Mucosa of stomach (tissue), 1 donor: Measurements from ENCODE around the gene LRRTM1.

Experiments
- H3K27me3 ChIP-seq: one replicate; pipeline ENCODE4 v1.7.0; 2013; ENCODE audit warnings: mild to moderate bottlenecking, low read length; ENCODE audit not compliant: control insufficient read depth, insufficient read depth
- H3K36me3 ChIP-seq: one replicate; pipeline ENCODE4 v1.7.0; 2013; ENCODE audit warnings: low read length; ENCODE audit not compliant: control insufficient read depth, insufficient read depth
- H3K4me1 ChIP-seq: one replicate; pipeline ENCODE4 v1.7.0; 2013; ENCODE audit warnings: mild to moderate bottlenecking, low read length; ENCODE audit not compliant: control insufficient read depth, insufficient read depth
- H3K4me3 ChIP-seq: one replicate; pipeline ENCODE4 v1.7.0; 2013; ENCODE audit warnings: low read length
- H3K9ac ChIP-seq: one replicate; pipeline ENCODE4 v1.7.0; 2013; ENCODE audit warnings: mild to moderate bottlenecking, low read length, moderate library complexity
- H3K9me3 ChIP-seq: one replicate; pipeline ENCODE4 v1.7.0; 2013; ENCODE audit warnings: mild to moderate bottlenecking, low read length, moderate library complexity; ENCODE audit not compliant: control insufficient read depth
- donor health status: Pancreatic carcinoma.

Gene LRRTM1, protein sequence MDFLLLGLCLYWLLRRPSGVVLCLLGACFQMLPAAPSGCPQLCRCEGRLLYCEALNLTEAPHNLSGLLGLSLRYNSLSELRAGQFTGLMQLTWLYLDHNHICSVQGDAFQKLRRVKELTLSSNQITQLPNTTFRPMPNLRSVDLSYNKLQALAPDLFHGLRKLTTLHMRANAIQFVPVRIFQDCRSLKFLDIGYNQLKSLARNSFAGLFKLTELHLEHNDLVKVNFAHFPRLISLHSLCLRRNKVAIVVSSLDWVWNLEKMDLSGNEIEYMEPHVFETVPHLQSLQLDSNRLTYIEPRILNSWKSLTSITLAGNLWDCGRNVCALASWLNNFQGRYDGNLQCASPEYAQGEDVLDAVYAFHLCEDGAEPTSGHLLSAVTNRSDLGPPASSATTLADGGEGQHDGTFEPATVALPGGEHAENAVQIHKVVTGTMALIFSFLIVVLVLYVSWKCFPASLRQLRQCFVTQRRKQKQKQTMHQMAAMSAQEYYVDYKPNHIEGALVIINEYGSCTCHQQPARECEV

DNA sequence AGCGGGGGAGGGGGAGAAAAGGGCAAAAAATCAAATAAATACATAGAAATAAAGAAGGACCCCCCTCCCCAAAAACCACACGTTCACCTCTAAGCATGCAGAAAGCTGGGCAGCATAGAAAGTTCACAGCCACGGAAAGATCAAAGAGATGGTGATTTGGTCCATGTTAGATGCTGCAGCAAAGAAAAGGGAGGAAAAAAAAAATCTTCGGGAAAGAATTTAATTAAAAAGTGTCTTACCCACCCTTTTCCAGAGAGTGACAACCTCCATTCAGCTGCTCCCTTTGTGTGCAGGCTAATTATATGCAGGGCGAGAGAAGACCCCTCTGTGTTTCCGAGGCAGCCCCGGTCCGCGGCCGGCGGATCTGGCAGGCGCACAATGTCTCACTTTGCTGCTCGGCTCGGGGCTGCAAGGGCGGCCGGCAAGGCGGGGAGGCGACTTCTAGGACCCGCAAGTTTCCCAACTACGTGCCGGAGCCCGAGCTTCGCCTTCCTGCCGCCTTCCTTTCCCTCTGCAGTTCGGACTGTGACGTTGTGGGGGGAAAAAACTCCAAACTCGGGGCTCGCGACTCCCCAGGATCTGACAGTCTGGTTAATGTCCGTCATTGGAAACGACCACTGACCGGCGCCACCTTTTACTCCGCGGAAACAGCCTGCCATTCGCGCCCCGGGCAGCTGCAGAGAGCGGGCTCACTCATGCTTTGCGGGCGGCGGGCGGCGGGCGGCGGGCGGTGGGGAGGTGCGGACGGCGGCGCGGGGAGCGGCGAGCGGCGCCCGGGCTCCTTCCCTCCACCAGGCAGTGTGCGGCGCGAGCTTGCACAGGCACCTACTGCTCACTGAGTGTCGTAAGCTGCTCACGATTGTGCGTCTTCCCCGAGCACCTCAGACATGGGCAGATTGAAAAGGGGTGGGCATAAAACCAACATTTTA is at the start of gene LRRTM1:
Gene LRRTM1 (minus strand): TSS at position 844 of the 929 bp plus-strand sequence. CDS start 933 bp downstream, outside the sequence.
- Histone ChIP-seq H3K4me3 (no peak within 1 kb of the TSS), H3K9me3 (no peaks in the 10 kb centered on the region), H3K4me1 (no peaks in the 10 kb centered on the region), H3K9ac (no peak within 1 kb of the TSS), H3K36me3 (no peaks in the 10 kb centered on the region), H3K27me3 (peaks cover 41% of the 10 kb centered on the region)

DNA sequence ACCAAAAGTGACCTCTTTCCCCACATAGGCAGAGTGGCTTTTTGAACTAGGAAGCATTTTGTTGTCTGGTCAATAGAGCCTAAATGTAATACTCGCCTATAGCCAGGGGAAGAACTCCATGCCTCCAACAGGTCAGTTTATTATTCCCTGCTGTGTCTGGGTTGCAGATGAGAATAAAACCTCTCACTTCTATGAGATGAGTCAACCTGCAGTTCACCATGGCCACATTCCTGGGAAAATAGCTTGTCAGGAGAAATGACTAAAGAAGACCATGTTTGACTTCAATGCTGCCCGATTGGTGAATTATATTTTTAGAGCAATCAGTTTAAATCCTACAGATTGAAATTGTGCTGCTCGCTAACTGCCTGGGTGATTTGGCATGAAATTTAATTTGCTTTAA is 46.7 kb upstream of the LRRTM1 start:
- no peaks in the 10 kb centered on the region for H3K27me3 ChIP-seq
- H3K9ac ChIP-seq = no peak overlapping the region
- no peaks in the 10 kb centered on the region for H3K36me3 ChIP-seq
- H3K9me3 ChIP-seq = no peaks in the 10 kb centered on the region
- no peaks in the 10 kb centered on the region for H3K4me1 ChIP-seq
- no peak overlapping the region for H3K4me3 ChIP-seq

DNA sequence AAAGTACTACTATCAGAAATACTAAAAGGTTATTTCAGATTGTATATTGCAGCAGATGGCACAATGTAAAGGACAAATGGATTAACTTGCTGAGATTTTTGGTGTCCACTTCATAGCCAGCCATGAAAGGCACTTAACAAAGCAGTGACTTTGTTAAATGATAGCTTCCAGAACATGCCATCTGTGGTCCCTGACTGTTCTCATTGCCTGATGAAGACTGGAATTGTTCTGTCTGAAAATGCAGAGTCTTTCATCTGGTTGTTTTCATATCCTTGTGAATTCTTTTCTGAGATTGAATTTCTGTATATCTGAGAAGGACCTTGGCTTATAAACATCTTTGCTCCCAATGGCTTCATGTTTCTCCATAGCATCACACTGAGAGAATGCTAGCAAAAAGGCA is 44.4 kb upstream of the LRRTM1 start:
- H3K4me3 ChIP-seq = no peak overlapping the region
- H3K36me3 ChIP-seq = no peaks in the 10 kb centered on the region
- H3K27me3 ChIP-seq = no peaks in the 10 kb centered on the region
- H3K9me3 ChIP-seq = no peaks in the 10 kb centered on the region
- no peaks in the 10 kb centered on the region for H3K4me1 ChIP-seq
- H3K9ac ChIP-seq = no peak overlapping the region

DNA sequence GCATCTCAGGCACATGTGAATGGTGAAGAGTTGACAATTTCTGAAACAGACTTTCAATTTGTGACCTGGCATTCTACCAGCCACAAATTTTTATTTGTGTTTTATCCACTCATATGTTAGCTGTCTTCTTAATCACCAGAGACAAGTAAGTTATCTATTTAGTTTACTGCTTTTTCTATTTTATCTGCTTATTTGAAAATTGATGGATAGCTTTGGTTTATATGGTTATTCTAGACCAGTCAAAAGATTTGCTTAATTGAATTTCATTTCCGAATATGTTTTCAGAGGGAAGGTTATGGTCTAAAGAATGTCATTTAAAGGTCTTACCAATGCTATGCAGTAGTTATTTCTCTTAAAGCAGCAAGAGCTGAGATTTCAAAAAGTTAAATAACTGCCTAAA is 43.5 kb upstream of the LRRTM1 start:
- no peak overlapping the region for H3K4me3 ChIP-seq
- H3K9ac ChIP-seq = no peak overlapping the region
- no peaks in the 10 kb centered on the region for H3K4me1 ChIP-seq
- no peaks in the 10 kb centered on the region for H3K36me3 ChIP-seq
- no peaks in the 10 kb centered on the region for H3K27me3 ChIP-seq
- H3K9me3 ChIP-seq = no peaks in the 10 kb centered on the region

DNA sequence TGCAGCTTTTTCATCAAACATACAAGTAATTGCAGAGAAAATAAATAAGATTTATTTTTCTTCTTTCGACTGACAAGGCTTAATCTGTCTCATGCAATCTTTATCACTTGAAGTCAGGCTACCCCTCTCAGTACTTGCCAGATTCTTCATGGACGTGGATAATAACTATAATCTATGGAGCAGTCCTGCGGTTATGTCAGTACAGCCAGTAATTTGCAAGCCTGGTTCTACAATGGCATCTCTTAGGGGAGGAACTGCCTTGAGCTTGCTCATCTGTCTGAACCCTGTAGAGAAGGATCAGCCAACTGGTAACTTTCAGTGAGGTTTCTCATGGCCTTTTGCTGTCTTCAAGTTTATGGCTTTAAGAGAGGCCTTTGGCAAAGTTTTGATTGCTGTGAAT is 35.5 kb upstream of the LRRTM1 start:
- Histone ChIP-seq H3K4me3 (no peak overlapping the region), H3K4me1 (no peaks in the 10 kb centered on the region), H3K36me3 (no peaks in the 10 kb centered on the region), H3K9ac (no peak overlapping the region), H3K9me3 (no peaks in the 10 kb centered on the region), H3K27me3 (no peaks in the 10 kb centered on the region)

DNA sequence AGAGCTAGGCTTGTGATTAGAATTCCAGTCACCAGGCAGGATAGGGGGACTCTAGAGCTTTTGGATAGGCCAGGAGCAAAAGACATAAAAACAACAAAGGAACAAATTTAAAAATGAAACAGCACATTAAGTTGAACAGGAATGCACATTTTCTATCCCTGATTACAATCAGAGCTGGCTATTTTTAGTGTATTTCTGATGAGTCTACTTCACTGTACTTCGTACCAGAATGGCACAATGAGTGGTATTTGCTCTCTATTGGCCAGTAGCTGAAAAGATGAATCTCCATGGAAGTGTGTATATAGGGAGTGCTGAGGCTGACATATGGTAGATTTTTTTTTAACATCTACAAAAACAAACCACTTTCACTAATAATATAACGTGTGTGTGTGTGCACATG is 34.2 kb upstream of the LRRTM1 start:
- no peak overlapping the region for H3K9ac ChIP-seq
- no peak overlapping the region for H3K4me3 ChIP-seq
- no peaks in the 10 kb centered on the region for H3K27me3 ChIP-seq
- H3K36me3 ChIP-seq = no peaks in the 10 kb centered on the region
- H3K9me3 ChIP-seq = no peaks in the 10 kb centered on the region
- H3K4me1 ChIP-seq = no peaks in the 10 kb centered on the region

DNA sequence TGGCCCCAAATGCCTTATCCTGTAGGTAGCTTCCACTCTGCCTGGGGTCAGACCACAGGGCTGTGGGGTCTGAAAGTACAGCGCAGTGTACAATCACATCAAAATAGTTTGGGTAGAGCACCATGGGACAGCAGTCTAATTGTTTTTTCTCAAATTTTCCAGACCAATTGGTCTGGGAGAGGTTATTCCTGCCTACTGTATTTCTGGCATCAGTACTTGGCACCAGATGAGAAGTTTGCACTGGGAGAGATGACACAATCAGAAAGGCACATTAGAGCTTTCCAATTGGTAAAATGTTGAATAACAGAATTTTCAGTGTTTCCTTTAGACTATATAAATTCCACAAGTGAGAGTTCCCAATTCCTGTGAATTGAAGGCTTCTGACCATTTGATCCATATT is 30.9 kb upstream of the LRRTM1 start:
- Histone ChIP-seq H3K9ac (no peak overlapping the region), H3K36me3 (no peaks in the 10 kb centered on the region), H3K4me3 (no peak overlapping the region)

DNA sequence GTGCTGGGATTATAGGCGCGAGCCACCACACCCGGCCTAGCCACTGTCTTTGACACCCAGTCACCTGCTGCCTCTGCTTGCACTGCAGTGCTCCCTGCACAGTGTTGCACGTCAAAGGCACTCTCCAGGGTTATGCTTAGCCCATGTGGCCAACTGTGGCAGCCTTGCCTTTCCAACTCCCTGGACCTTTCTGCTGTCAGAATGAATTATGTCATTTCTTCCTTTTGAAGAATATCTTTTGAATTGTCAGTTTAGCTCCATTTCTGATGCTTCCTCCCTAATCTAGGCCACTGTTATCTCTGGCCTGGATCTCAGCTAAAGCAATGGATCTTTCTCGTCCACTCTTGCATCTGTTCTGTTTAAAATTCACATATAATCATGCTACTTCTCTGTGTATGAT is 29.3 kb upstream of the LRRTM1 start:
- H3K9ac ChIP-seq = no peak overlapping the region
- H3K4me3 ChIP-seq = no peak overlapping the region
- no peaks in the 10 kb centered on the region for H3K27me3 ChIP-seq

More for the DNA sequence above, 30.9 kb upstream of the LRRTM1 start:
- Histone ChIP-seq H3K9me3 (no peaks in the 10 kb centered on the region), H3K4me1 (no peaks in the 10 kb centered on the region), H3K27me3 (no peaks in the 10 kb centered on the region)

DNA sequence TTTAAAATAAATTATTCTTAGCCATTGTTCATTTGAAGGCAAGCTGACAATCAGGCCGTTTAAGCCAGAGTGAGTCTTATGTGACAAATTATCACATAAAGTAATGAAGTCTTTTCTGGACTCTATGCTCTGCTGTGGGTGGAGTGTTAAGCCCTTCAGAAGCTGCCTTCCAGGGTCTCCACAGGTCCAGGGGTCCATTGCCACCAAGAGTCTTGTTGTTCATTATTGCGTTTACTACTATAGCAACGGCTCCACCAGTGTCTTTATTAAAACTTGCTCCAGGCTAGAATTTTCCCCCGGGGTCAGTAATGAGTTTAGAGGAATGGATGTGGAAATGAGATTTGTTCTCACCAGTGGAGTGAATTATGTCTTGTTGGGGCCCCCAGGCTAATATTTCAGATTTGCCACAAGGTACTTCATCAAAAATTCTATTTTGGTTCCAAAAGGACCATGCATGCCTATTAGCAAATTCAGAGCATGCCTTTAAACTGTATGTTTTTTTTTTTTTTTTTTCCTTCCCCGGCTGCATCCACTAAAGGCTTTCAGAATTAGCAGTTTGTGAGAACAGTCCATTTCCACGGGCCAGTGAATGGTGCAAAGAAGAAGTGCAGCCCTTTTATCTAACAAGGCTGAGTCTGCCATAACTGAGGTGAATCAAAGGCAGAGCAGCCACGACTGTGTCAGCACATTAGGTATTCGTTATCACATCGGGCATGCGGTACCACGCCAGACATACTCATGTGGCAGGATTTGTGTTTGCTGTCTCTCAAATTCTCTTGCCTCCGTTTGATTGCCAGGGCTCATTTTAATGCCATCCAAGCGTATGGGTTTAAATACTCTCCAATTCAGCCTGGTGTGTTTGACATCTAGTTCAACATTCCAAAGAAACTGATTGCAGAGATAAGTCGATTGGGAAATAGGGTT is 26.2 kb upstream of the LRRTM1 start:
- H3K4me3 ChIP-seq = no peak overlapping the region
- no peak overlapping the region for H3K9ac ChIP-seq
- H3K4me1 ChIP-seq = no peaks in the 10 kb centered on the region
- H3K36me3 ChIP-seq = no peaks in the 10 kb centered on the region
- H3K27me3 ChIP-seq = no peaks in the 10 kb centered on the region
- no peaks in the 10 kb centered on the region for H3K9me3 ChIP-seq

More for the DNA sequence above, 29.3 kb upstream of the LRRTM1 start:
- H3K9me3 ChIP-seq = no peaks in the 10 kb centered on the region
- no peaks in the 10 kb centered on the region for H3K4me1 ChIP-seq
- H3K36me3 ChIP-seq = no peaks in the 10 kb centered on the region

DNA sequence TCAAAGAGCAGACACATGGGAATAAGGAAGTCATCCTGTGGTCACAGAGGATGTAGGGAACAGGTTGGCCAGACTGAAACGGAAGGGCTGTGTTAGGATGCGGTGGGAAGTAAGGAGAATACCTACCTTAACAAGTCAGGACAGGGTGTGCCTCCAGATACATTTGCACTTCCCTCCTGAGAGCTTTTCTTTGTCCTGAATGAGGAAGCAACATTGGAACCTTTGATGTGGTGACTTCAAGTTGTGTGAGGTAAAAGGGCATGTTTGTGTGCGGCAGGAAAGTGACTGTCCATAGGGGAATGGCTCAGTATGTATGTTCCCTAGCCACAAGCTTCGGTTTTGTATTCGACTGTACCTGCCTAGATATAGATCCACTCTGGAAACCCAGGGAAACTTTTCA is 24.9 kb upstream of the LRRTM1 start:
- Histone ChIP-seq H3K9me3 (no peaks in the 10 kb centered on the region), H3K4me3 (no peak overlapping the region), H3K9ac (no peak overlapping the region), H3K27me3 (no peaks in the 10 kb centered on the region), H3K36me3 (no peaks in the 10 kb centered on the region), H3K4me1 (no peaks in the 10 kb centered on the region)

DNA sequence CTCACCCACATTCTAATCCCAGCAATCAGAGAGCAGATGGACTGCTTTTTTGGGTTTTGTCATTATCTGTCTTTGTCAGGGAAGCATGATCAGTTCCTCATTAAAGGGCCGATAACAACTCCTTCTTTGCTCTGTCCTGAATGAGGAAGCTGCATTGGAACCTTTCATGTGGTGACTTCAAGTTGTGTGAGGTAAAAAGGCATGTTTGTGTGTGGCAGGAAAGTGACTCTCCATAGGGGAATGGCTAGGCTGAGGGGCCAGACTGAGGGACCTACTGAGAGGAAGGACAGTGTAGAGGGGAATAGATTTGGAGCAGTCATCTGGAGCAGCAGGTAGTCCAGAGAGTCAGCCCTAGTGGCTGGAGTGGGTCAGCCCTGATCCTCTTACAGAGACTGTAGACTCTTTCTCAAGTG is 23.6 kb upstream of the LRRTM1 start:
- no peaks in the 10 kb centered on the region for H3K4me1 ChIP-seq
- no peak overlapping the region for H3K4me3 ChIP-seq
- H3K36me3 ChIP-seq = no peaks in the 10 kb centered on the region
- H3K27me3 ChIP-seq = no peaks in the 10 kb centered on the region
- H3K9ac ChIP-seq = no peak overlapping the region
- no peaks in the 10 kb centered on the region for H3K9me3 ChIP-seq
